ENCODE measurements around the gene CETP. TPM values are rescaled to one million over a fixed set of nuclear protein-coding genes. Genes with fewer than 3 reads are reported as not detected.

CETP gene
- total RNA-seq, 4 donors from 2014 or later, result 0.58 to 2.8 TPM; not detected in 2

GRCh38 chr16:56967733-56968132 lies 6.0 kb downstream of the CETP start:
- no peaks in the 10 kb centered on the region for H3K4me1 ChIP-seq
- no peaks in the 10 kb centered on the region for H3K9me3 ChIP-seq
- intact Hi-C loops (cut with DNase I; ENCODE audit: low total_unique reads), result no loop called here
- TF ChIP-seq POLR2A (IDR thresholded peaks at IDR 0.05) (no peak), CTCF (IDR thresholded peaks at IDR 0.05) (no peak)
- H3K36me3 ChIP-seq, result no peaks in the 10 kb centered on the region
- no peak overlapping the region for H3K4me3 ChIP-seq
- DNase-seq, result no peak
- H3K27me3 ChIP-seq, result no peaks in the 10 kb centered on the region
- no peak overlapping the region for H3K27ac ChIP-seq

- Histone ChIP-seq H3K36me3 (no peaks in the 10 kb centered on the region), H3K4me3 (no peak overlapping the region), H3K27ac (no peak overlapping the region), H3K27me3 (no peaks in the 10 kb centered on the region), H3K4me1 (no peaks in the 10 kb centered on the region), H3K9me3 (no peaks in the 10 kb centered on the region)
- intact Hi-C loops (cut with DNase I; ENCODE audit: low total_unique reads), result no loop called here
- no peak for DNase-seq
- no peak for TF ChIP-seq POLR2A (IDR thresholded peaks at IDR 0.05)
- no peak for TF ChIP-seq CTCF (IDR thresholded peaks at IDR 0.05)
These were observed 8.0 kb downstream of the CETP start for GRCh38 chr16:56969769-56970168.

GRCh38 chr16:56970934-56971767 lies 9.4 kb downstream of the CETP start:
- no peaks in the 10 kb centered on the region for H3K4me1 ChIP-seq
- TF ChIP-seq POLR2A (IDR thresholded peaks at IDR 0.05) (no peak), CTCF (IDR thresholded peaks at IDR 0.05) (no peak)
- intact Hi-C loops (cut with DNase I; ENCODE audit: low total_unique reads), result no loop called here

GRCh38 chr16:56971768-56972043 lies 10.0 kb downstream of the CETP start:
- intact Hi-C loops (cut with DNase I; ENCODE audit: low total_unique reads), result no loop called here
- TF ChIP-seq POLR2A (IDR thresholded peaks at IDR 0.05) (no peak), CTCF (IDR thresholded peaks at IDR 0.05) (no peak)
- no peak for DNase-seq

More at GRCh38 chr16:56970934-56971767, 9.4 kb downstream of the CETP start:
- Histone ChIP-seq H3K27ac (no peak overlapping the region), H3K27me3 (no peaks in the 10 kb centered on the region), H3K9me3 (no peaks in the 10 kb centered on the region), H3K36me3 (no peaks in the 10 kb centered on the region), H3K4me3 (no peak overlapping the region)
- DNase-seq, result no peak

GRCh38 chr16:56972403-56973293 lies 10.9 kb downstream of the CETP start:
- no peak for DNase-seq
- intact Hi-C loops (cut with DNase I; ENCODE audit: low total_unique reads), result no loop called here
- Histone ChIP-seq H3K36me3 (no peaks in the 10 kb centered on the region), H3K4me3 (no peak overlapping the region), H3K9me3 (no peaks in the 10 kb centered on the region), H3K4me1 (no peaks in the 10 kb centered on the region), H3K27ac (no peak overlapping the region), H3K27me3 (no peaks in the 10 kb centered on the region)
- TF ChIP-seq POLR2A (IDR thresholded peaks at IDR 0.05) (no peak), CTCF (IDR thresholded peaks at IDR 0.05) (no peak)

More at GRCh38 chr16:56971768-56972043, 10.0 kb downstream of the CETP start:
- Histone ChIP-seq H3K9me3 (no peaks in the 10 kb centered on the region), H3K27me3 (no peaks in the 10 kb centered on the region), H3K36me3 (no peaks in the 10 kb centered on the region), H3K4me3 (no peak overlapping the region), H3K4me1 (no peaks in the 10 kb centered on the region), H3K27ac (no peak overlapping the region)

Data from uterus (tissue), 4 donors.